Mesenchymal stem cell (in vitro differentiated cells and primary cell): ENCODE data around the gene AK5.

Source experiments
- DNase-seq: peaks from one replicate; pipeline ENCODE4 v3.0.0-alpha.2; 2013
- H2AFZ ChIP-seq: one replicate; pipeline ENCODE4 v1.6.1; 2013; ENCODE audit warnings: low read depth, mild to moderate bottlenecking, control low read depth, inconsistent platforms, low read length, moderate library complexity
- H2AK5ac ChIP-seq: 2 replicates; pipeline ENCODE4 v1.6.1; 2013; ENCODE audit warnings: low read length, moderate library complexity, mild to moderate bottlenecking, inconsistent platforms; ENCODE audit not compliant: severe bottlenecking
- H2BK120ac ChIP-seq: one replicate; pipeline ENCODE4 v1.6.1; 2013; ENCODE audit warnings: low read depth, mild to moderate bottlenecking, inconsistent platforms, low read length, moderate library complexity
- H2BK12ac ChIP-seq, 2 experiments: one replicate each; pipeline ENCODE4 v1.6.1; 2013; ENCODE audit warnings: inconsistent platforms in 2 of 2, low read length in 2 of 2, mild to moderate bottlenecking in 2 of 2, moderate library complexity in 2 of 2, control low read depth in 1 of 2
- H2BK15ac ChIP-seq: one replicate; pipeline ENCODE4 v1.6.1; 2013; ENCODE audit warnings: mild to moderate bottlenecking, low read depth, inconsistent platforms; ENCODE audit not compliant: poor library complexity, severe bottlenecking
- H2BK5ac ChIP-seq: 2 replicates; pipeline ENCODE4 v1.6.1; 2013; ENCODE audit warnings: low read depth, mild to moderate bottlenecking, low read length, control low read depth, inconsistent platforms; ENCODE audit not compliant: poor library complexity, severe bottlenecking
- H3K14ac ChIP-seq, 2 experiments: one replicate each; pipeline ENCODE4 v1.6.1; 2013; ENCODE audit warnings: inconsistent platforms in 2 of 2, low read length in 2 of 2, control low read depth in 1 of 2, mild to moderate bottlenecking in 1 of 2, moderate library complexity in 1 of 2
- H3K18ac ChIP-seq, 2 experiments: one replicate each; pipeline ENCODE4 v1.6.1; 2013; ENCODE audit warnings: inconsistent platforms in 2 of 2, low read length in 2 of 2, control low read depth in 1 of 2, low read depth in 1 of 2, mild to moderate bottlenecking in 1 of 2
- H3K23ac ChIP-seq, 2 experiments: one replicate each; pipeline ENCODE4 v1.6.1; 2013; ENCODE audit warnings: inconsistent platforms in 2 of 2, low read length in 2 of 2, mild to moderate bottlenecking in 2 of 2, moderate library complexity in 2 of 2, control low read depth in 1 of 2
- H3K27ac ChIP-seq: 2 replicates; pipeline ENCODE4 v1.5.1; 2013; ENCODE audit warnings: mild to moderate bottlenecking, moderate library complexity, low read length, control low read depth, inconsistent platforms; ENCODE audit not compliant: poor library complexity, severe bottlenecking
- H3K27me3 ChIP-seq, 2 experiments: 2 replicates each; pipeline versions ENCODE4 v1.6.1 to v1.7.0; 2013; ENCODE audit warnings: low read length in 2 of 2, mild to moderate bottlenecking in 2 of 2, moderate library complexity in 2 of 2, control low read depth in 1 of 2, inconsistent platforms in 1 of 2; ENCODE audit not compliant: control insufficient read depth in 1 of 2, insufficient read depth in 1 of 2
- H3K36me3 ChIP-seq, 2 experiments: 2 replicates each; pipeline versions ENCODE4 v1.6.1 to v1.7.0; 2013; ENCODE audit warnings: low read length in 2 of 2, control low read depth in 1 of 2, inconsistent platforms in 1 of 2, low read depth in 1 of 2, mild to moderate bottlenecking in 1 of 2; ENCODE audit not compliant: insufficient read depth in 2 of 2, control insufficient read depth in 1 of 2
- H3K4ac ChIP-seq, 2 experiments: one replicate each; pipeline ENCODE4 v1.6.1; 2013; ENCODE audit warnings: inconsistent platforms in 2 of 2, low read length in 2 of 2, mild to moderate bottlenecking in 2 of 2, moderate library complexity in 2 of 2, control low read depth in 1 of 2, low read depth in 1 of 2
- H3K4me1 ChIP-seq: 2 replicates; pipeline ENCODE4 v1.6.1; 2013; ENCODE audit warnings: low read depth, low read length, control low read depth; ENCODE audit not compliant: control insufficient read depth, insufficient read depth
- H3K4me2 ChIP-seq: 2 replicates; pipeline ENCODE4 v1.6.1; 2013; ENCODE audit warnings: low read length, mild to moderate bottlenecking, inconsistent platforms; ENCODE audit not compliant: poor library complexity, severe bottlenecking
- H3K4me3 ChIP-seq, 2 experiments: 2 replicates each; pipeline versions ENCODE4 v1.5.1 to v1.7.0; 2013; ENCODE audit warnings: low read length in 2 of 2, mild to moderate bottlenecking in 2 of 2, control low read depth in 1 of 2, low read depth in 1 of 2; ENCODE audit not compliant: insufficient read depth in 1 of 2
- H3K79me1 ChIP-seq: replicated peaks from 2 replicates; pipeline ENCODE4 v1.6.1; 2013; ENCODE audit warnings: mild to moderate bottlenecking, control low read depth, low read length, inconsistent platforms; ENCODE audit not compliant: poor library complexity, severe bottlenecking
- H3K9ac ChIP-seq: 2 replicates; pipeline ENCODE4 v1.7.0; 2013; ENCODE audit warnings: mild to moderate bottlenecking, low read length, moderate library complexity
- H3K9me3 ChIP-seq: 2 replicates; pipeline ENCODE4 v1.7.0; 2013; ENCODE audit warnings: mild to moderate bottlenecking, low read length; ENCODE audit not compliant: control insufficient read depth
- H4K8ac ChIP-seq: one replicate; pipeline ENCODE4 v1.6.1; 2013; ENCODE audit warnings: inconsistent platforms, mild to moderate bottlenecking, low read length, moderate library complexity
- H4K91ac ChIP-seq: one replicate; pipeline ENCODE4 v1.6.1; 2013; ENCODE audit warnings: mild to moderate bottlenecking, low read length, inconsistent platforms
- WGBS: methylation state at CpG from one replicate; pipeline ENCODE4 v1.1.7; 2013; ENCODE audit warnings: mixed read lengths; 5-methylcytosine and 5-hydroxymethylcytosine counted together

AK5 gene

GRCh38 chr1:77316966-77317365, 35.1 kb downstream of the AK5 start:
- H3K4ac ChIP-seq, result no peak overlapping the region
- H3K4me2 ChIP-seq, result no peak overlapping the region
- peaks cover 0 to 4% of the 10 kb centered on the region in 2 experiments for H3K36me3 ChIP-seq
- H3K23ac ChIP-seq, result no peak overlapping the region
- no peak overlapping the region for H2BK120ac ChIP-seq
- no peak overlapping the region for H3K14ac ChIP-seq
- no peak overlapping the region for H3K18ac ChIP-seq
- no peak overlapping the region for H2BK15ac ChIP-seq
- no peak overlapping the region for H2AFZ ChIP-seq
- no peak overlapping the region for H2BK12ac ChIP-seq
- no peak overlapping the region for H3K4me3 ChIP-seq
- no peaks in the 10 kb centered on the region for H3K9me3 ChIP-seq
- no peak overlapping the region for H4K8ac ChIP-seq
- H3K79me1 ChIP-seq, result peaks cover 10% of the 10 kb centered on the region
- WGBS, result 90% methylated on average over 2 of the region's 3 CpGs
- DNase-seq, result no peak
- H2BK5ac ChIP-seq, result no peak overlapping the region
- peaks cover 6% of the 10 kb centered on the region for H3K4me1 ChIP-seq
- H2AK5ac ChIP-seq, result peak overlapping the region; percentile 61
- H4K91ac ChIP-seq, result no peak overlapping the region
- no peaks in the 10 kb centered on the region for H3K27me3 ChIP-seq
- H3K27ac ChIP-seq, result no peak overlapping the region
- no peak overlapping the region for H3K9ac ChIP-seq

GRCh38 chr1:77319036-77319705, 37.4 kb downstream of the AK5 start:
- no peak for DNase-seq
- Histone ChIP-seq H2AK5ac (no peak overlapping the region), H3K9ac (peak overlapping the region; percentile 3), H2BK15ac (no peak overlapping the region), H3K27me3 (no peaks in the 10 kb centered on the region), H3K9me3 (no peaks in the 10 kb centered on the region), H3K4me2 (no peak overlapping the region), H3K4me3 (no peak overlapping the region), H3K36me3 (no peaks in the 10 kb centered on the region), H3K4me1 (peaks cover 10% of the 10 kb centered on the region), H2BK5ac (no peak overlapping the region), H2BK12ac (no peak overlapping the region), H3K23ac (no peak overlapping the region), H3K14ac (no peak overlapping the region), H3K27ac (peak overlapping the region; percentile 1), H3K18ac (no peak overlapping the region), H2BK120ac (no peak overlapping the region), H4K91ac (no peak overlapping the region), H3K79me1 (peaks cover 11% of the 10 kb centered on the region), H4K8ac (no peak overlapping the region), H3K4ac (no peak overlapping the region), H2AFZ (no peak overlapping the region)
- WGBS, result no CpG with 5 or more reads among the region's 1 CpG

GRCh38 chr1:77322061-77322900, 40.5 kb downstream of the AK5 start:
- H2BK5ac ChIP-seq, result no peak overlapping the region
- H3K4me2 ChIP-seq, result no peak overlapping the region
- H3K18ac ChIP-seq, result no peak overlapping the region
- H2BK15ac ChIP-seq, result no peak overlapping the region
- peaks cover 8% of the 10 kb centered on the region for H3K4me1 ChIP-seq
- H2BK12ac ChIP-seq, result no peak overlapping the region
- DNase-seq, result peak; percentile 66
- H3K23ac ChIP-seq, result no peak overlapping the region
- no peak overlapping the region for H4K8ac ChIP-seq
- H2BK120ac ChIP-seq, result no peak overlapping the region
- H3K79me1 ChIP-seq, result peaks cover 14% of the 10 kb centered on the region
- H4K91ac ChIP-seq, result no peak overlapping the region
- no peaks in the 10 kb centered on the region for H3K9me3 ChIP-seq
- H2AK5ac ChIP-seq, result no peak overlapping the region
- H3K27ac ChIP-seq, result peak overlapping the region; percentile 98
- H3K4me3 ChIP-seq, result no peak overlapping the region
- 54% methylated on average over 6 of the region's 6 CpGs for WGBS
- H3K9ac ChIP-seq, result peak overlapping the region; percentile 50
- no peak overlapping the region for H2AFZ ChIP-seq
- H3K14ac ChIP-seq, result no peak overlapping the region
- no peaks in the 10 kb centered on the region for H3K27me3 ChIP-seq
- no peaks in the 10 kb centered on the region for H3K36me3 ChIP-seq
- no peak overlapping the region for H3K4ac ChIP-seq

GRCh38 chr1:77333501-77333900, 51.7 kb downstream of the AK5 start:
- Histone ChIP-seq H3K14ac (no peak overlapping the region), H3K4me3 (no peak overlapping the region), H3K36me3 (no peaks in the 10 kb centered on the region), H4K91ac (no peak overlapping the region), H4K8ac (peak overlapping the region; percentile 27), H3K27me3 (no peaks in the 10 kb centered on the region), H3K4me2 (no peak overlapping the region), H2BK120ac (no peak overlapping the region), H2BK5ac (no peak overlapping the region), H3K18ac (no peak overlapping the region), H2BK15ac (no peak overlapping the region), H2BK12ac (no peak overlapping the region), H2AFZ (no peak overlapping the region), H3K4me1 (no peaks in the 10 kb centered on the region), H2AK5ac (no peak overlapping the region), H3K23ac (no peak overlapping the region), H3K79me1 (peaks cover 13% of the 10 kb centered on the region), H3K9me3 (peaks cover 4% of the 10 kb centered on the region), H3K4ac (no peak overlapping the region), H3K9ac (no peak overlapping the region), H3K27ac (no peak overlapping the region)
- DNase-seq, result no peak
- WGBS, result 100% methylated on average over 1 of the region's 2 CpGs
